Right atrium auricular region (tissue), 2 donors: ENCODE results near the gene AFAP1. TPM values are rescaled to one million over a fixed set of nuclear protein-coding genes. Genes with fewer than 3 reads are reported as not detected.
A peak's percentile ranks its signal among the peaks of the same experiment; 100 is the strongest.

Source experiments
- DNase-seq: peaks from one replicate; pipeline ENCODE4 v3.0.0-alpha.2; 2019; ENCODE audit warnings: low spot score
- H3K27ac ChIP-seq, 2 donors: fragments of 200-600 bp; sonication (generic); 1 replicate in 1 of 2; 2 replicates in 1 of 2; pipeline ENCODE4 v1.5.1; 2016 to 2019
- H3K27me3 ChIP-seq, 2 donors: fragments of 200-600 bp; sonication (generic); one replicate each; pipeline versions ENCODE4 v1.5.1 to v1.6.0; 2017 to 2019
- H3K36me3 ChIP-seq: fragments of 200-600 bp; sonication (generic); one replicate; pipeline ENCODE4 v1.5.1; 2016
- H3K4me1 ChIP-seq, 2 donors: fragments of 200-600 bp; sonication (generic); one replicate each; pipeline versions ENCODE4 v1.5.1 to v1.6.0; 2017 to 2019
- H3K4me3 ChIP-seq, 2 donors: fragments of 200-600 bp; sonication (generic); 1 replicate in 1 of 2; 2 replicates in 1 of 2; pipeline ENCODE4 v1.5.1; 2017 to 2019; ENCODE audit warnings: mild to moderate bottlenecking in 1 of 2, moderate library complexity in 1 of 2
- H3K9me3 ChIP-seq, 2 donors: fragments of 200-600 bp; sonication (generic); one replicate each; pipeline ENCODE4 v1.5.1; 2019
- total RNA-seq, 2 donors: library from RNA; depleted of rRNA; stranded (reverse); fragments of >200 nt; gene quantifications; one replicate each; pipeline ENCODE4 v1.1.0, GENCODE V29; 2016
- TF ChIP-seq, protein P1 (sequence below), 2 donors: fragments of 200-600 bp; sonication (generic); IDR thresholded peaks; one replicate each; pipeline ENCODE4 v1.5.1; 2019; ENCODE audit warnings: antibody characterized with exemption in 2 of 2

The AFAP1 gene
- total RNA-seq, 2 donors from 2014 or later, result 16.2 to 27.2 TPM

- TF ChIP-seq, protein P1, sequence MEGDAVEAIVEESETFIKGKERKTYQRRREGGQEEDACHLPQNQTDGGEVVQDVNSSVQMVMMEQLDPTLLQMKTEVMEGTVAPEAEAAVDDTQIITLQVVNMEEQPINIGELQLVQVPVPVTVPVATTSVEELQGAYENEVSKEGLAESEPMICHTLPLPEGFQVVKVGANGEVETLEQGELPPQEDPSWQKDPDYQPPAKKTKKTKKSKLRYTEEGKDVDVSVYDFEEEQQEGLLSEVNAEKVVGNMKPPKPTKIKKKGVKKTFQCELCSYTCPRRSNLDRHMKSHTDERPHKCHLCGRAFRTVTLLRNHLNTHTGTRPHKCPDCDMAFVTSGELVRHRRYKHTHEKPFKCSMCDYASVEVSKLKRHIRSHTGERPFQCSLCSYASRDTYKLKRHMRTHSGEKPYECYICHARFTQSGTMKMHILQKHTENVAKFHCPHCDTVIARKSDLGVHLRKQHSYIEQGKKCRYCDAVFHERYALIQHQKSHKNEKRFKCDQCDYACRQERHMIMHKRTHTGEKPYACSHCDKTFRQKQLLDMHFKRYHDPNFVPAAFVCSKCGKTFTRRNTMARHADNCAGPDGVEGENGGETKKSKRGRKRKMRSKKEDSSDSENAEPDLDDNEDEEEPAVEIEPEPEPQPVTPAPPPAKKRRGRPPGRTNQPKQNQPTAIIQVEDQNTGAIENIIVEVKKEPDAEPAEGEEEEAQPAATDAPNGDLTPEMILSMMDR (IDR thresholded peaks at IDR 0.05), result no peak
- Histone ChIP-seq H3K27ac (no peak overlapping the region), H3K4me3 (no peak overlapping the region), H3K9me3 (no peaks in the 10 kb centered on the region), H3K27me3 (no peaks in the 10 kb centered on the region), H3K4me1 (peaks cover 0 to 9% of the 10 kb centered on the region in 2 donors), H3K36me3 (peaks cover 30% of the 10 kb centered on the region)
- no peak for DNase-seq
Observed at GRCh38 chr4:7850489-7850888, 89.2 kb downstream of the AFAP1 start.

- H3K4me1 ChIP-seq, result peaks cover 0 to 24% of the 10 kb centered on the region in 2 donors
- no peaks in the 10 kb centered on the region for H3K9me3 ChIP-seq
- TF ChIP-seq, protein P1 (IDR thresholded peaks at IDR 0.05), result no peak
- no peaks in the 10 kb centered on the region for H3K27me3 ChIP-seq
- no peak overlapping the region for H3K27ac ChIP-seq
- DNase-seq, result no peak
- H3K4me3 ChIP-seq, result no peak overlapping the region
- H3K36me3 ChIP-seq, result peaks cover 12% of the 10 kb centered on the region
Observed at GRCh38 chr4:7847206-7847605, 92.5 kb downstream of the AFAP1 start.

DNA sequence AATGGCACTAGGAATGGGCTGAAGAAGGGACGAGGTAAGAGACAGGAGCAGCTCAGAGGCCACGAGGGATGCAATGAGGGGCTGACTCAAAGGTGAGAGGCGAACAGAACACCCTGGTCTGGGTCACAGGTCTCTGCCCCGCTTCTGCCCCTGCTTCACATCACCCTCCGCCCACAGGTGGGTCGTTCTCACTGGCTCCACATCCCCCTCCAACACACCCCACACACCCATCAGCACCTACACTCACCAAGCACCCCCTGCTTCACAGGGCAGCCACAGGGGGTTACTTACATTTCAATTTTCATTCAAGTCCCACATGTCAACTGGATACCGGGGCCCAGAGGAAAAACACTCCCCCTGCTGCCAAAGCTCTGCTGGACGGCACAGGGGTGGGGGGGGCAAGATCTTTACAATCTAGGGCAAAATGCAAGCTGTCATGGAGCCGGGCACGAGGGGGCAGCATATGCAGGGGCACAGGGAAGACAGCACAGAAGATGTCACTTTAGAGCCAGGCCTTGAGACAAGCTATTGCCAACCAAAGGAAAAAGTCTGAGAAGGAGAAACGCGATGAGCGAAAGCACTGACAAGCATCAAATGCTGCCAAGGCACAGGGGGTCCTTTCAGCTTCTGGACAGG, 94.0 kb downstream of the AFAP1 start:
- H3K4me1 ChIP-seq, result peaks cover 0 to 24% of the 10 kb centered on the region in 2 donors
- no peaks in the 10 kb centered on the region for H3K27me3 ChIP-seq
- H3K27ac ChIP-seq, result no peak overlapping the region
- TF ChIP-seq, protein P1 (IDR thresholded peaks at IDR 0.05), result peak in 1 of 2 donors; percentile 19
- H3K36me3 ChIP-seq, result peaks cover 6% of the 10 kb centered on the region
- DNase-seq, result no peak
- no peaks in the 10 kb centered on the region for H3K9me3 ChIP-seq
- no peak overlapping the region for H3K4me3 ChIP-seq

DNA sequence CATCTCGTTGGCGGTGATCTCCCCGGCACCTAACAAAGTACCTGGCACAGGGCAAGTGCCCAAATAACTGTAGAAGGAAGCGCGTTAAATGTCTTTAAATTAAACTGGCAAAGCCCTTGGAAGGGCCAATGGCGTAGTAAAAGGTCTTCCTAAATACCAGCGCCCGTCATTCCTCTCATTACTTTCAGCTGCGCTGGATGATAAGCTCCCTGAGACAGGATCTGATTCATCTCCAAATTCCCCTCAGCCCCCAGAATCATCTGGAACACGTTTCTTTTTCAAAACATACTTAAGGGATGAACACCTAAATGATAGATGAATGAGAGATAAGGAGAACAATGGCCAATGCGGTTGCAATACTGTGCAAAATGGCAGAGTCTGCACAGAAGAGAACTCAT, 95.1 kb downstream of the AFAP1 start:
- peak overlapping the region; percentile 78 to 87 for H3K27ac ChIP-seq
- H3K4me3 ChIP-seq, result no peak overlapping the region
- no peaks in the 10 kb centered on the region for H3K9me3 ChIP-seq
- TF ChIP-seq, protein P1 (IDR thresholded peaks at IDR 0.05), result peak in 1 of 2 donors; percentile 9
- peaks cover 0 to 24% of the 10 kb centered on the region in 2 donors for H3K4me1 ChIP-seq
- no peak for DNase-seq
- no peaks in the 10 kb centered on the region for H3K36me3 ChIP-seq
- H3K27me3 ChIP-seq, result no peaks in the 10 kb centered on the region

DNA sequence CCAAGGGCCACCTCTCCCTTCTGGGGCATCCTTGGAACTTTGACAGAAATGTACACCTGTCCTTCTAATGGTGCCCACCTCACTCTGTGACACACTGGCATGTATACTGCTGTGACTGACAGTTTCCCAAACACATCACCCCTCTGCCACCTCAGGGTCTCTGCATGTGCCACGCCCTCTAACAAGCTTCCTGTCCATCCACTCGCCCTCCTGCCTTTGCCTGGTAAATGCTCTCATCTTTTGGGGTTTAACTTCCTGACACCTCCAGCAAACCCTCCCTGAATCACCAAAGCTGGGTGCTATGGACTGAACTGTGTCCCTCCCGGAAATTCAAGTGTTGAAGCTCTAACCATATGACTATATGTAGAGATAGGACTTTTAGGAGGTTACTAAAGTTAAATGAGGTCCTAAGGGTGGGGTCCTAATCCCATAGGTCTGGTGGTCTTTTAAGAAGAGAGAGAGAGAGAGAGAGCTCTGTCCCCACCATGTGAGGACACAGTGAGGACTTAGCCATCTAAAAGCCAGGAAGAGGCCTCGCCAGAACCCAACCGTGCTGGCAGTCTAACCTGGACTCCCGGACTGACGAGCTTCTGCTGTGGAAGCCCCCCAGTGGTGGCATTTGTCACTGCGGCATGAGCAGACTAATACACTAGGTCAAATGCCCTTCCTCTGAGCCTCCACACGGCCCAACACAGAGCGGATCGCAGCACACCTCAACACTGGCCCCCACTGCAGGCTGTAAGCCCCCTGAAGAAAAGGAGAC, 95.6 kb downstream of the AFAP1 start:
- Histone ChIP-seq H3K36me3 (no peaks in the 10 kb centered on the region), H3K9me3 (no peaks in the 10 kb centered on the region), H3K4me3 (no peak overlapping the region), H3K27ac (peak overlapping the region; percentile 78 to 87), H3K4me1 (peaks cover 0 to 24% of the 10 kb centered on the region in 2 donors), H3K27me3 (no peaks in the 10 kb centered on the region)
- TF ChIP-seq, protein P1 (IDR thresholded peaks at IDR 0.05), result peak; percentile 47 to 79
- DNase-seq, result peak; percentile 88
